KOPT-K1 (cell line): Measurements from ENCODE around the gene CHRNA10.
"Not testable (repeated sequence)": the region's sequence is repeated elsewhere in the genome, so short reads cannot be mapped to it uniquely, and the experiment has no call there.

ENCODE experiments used
- H3K27ac ChIP-seq: fragments of 200-600 bp; sonication (generic); 2 replicates; pipeline ENCODE4 v1.5.1; 2016; ENCODE audit warnings: antibody characterized with exemption, mild to moderate bottlenecking, low read depth, low read length; ENCODE audit not compliant: poor library complexity, severe bottlenecking
- H3K36me3 ChIP-seq: fragments of 200-600 bp; sonication (generic); 2 replicates; pipeline ENCODE4 v1.5.1; 2017; ENCODE audit warnings: antibody characterized with exemption, mild to moderate bottlenecking, low read length, moderate library complexity; ENCODE audit not compliant: insufficient read depth
- H3K9me3 ChIP-seq: fragments of 200-600 bp; sonication (generic); 2 replicates; pipeline ENCODE4 v1.5.1; 2017; ENCODE audit warnings: antibody characterized with exemption, low read length, mild to moderate bottlenecking; ENCODE audit not compliant: insufficient read depth, poor library complexity, severe bottlenecking

Gene CHRNA10

DNA sequence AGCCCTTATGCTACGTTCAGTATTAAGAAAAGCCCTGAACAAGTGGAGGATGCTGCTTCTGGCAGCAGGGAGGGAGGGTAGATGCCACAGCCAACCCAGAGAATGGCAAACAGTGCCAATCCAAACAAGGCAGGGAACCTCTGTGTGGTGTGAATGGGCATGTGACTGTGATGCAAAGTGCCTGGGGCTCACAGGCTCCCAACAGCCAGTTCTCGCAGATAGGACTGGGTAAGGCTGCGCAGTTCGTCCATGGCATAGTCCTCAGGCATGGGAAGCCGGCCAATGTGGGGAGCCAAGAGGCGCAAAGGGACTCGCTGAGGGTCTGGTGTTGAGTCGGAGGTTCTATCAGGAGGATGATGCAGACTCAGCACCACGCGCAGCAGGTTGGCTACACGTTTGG, 4.8 kb upstream of the CHRNA10 start:
- Histone ChIP-seq H3K27ac (no peak overlapping the region), H3K36me3 (peaks cover 100% of the 10 kb centered on the region)

DNA sequence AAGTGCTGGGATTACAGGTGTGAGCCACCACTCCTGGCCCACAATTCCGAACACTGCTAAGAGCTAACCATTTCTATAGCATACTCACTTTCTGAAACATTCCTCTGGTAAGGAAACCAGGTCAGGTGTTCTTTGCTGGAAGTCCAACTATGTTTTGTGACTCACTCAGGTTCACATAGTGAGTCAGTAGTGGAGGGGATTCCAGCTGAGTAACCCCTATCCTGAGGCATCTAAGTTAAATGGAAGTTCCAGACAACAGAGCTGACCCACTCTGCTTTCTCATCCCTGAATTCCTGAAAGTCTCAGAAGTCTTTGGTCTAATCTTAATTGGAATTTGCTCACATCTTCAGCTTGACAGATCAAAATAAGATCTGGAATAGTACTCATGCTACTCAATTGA, 3.0 kb upstream of the CHRNA10 start:
- H3K9me3 ChIP-seq: no peaks in the 10 kb centered on the region
- H3K27ac ChIP-seq: no peak overlapping the region
- H3K36me3 ChIP-seq: peaks cover 100% of the 10 kb centered on the region

More for the DNA sequence above, 4.8 kb upstream of the CHRNA10 start:
- no peaks in the 10 kb centered on the region for H3K9me3 ChIP-seq

- Histone ChIP-seq H3K27ac (no peak overlapping the region), H3K9me3 (no peaks in the 10 kb centered on the region), H3K36me3 (peaks cover 97% of the 10 kb centered on the region)
These were observed 1.4 kb downstream of the CHRNA10 start for GRCh38 chr11:3669742-3670183.

GRCh38 chr11:3669128-3669527, 2.1 kb downstream of the CHRNA10 start:
- Histone ChIP-seq H3K36me3 (peaks cover 97% of the 10 kb centered on the region), H3K27ac (no peak overlapping the region)

GRCh38 chr11:3667149-3668035, 3.8 kb downstream of the CHRNA10 start:
- H3K36me3 ChIP-seq: peaks cover 84% of the 10 kb centered on the region
- H3K9me3 ChIP-seq: no peaks in the 10 kb centered on the region
- no peak overlapping the region for H3K27ac ChIP-seq

More at GRCh38 chr11:3669128-3669527, 2.1 kb downstream of the CHRNA10 start:
- H3K9me3 ChIP-seq: no peaks in the 10 kb centered on the region

DNA sequence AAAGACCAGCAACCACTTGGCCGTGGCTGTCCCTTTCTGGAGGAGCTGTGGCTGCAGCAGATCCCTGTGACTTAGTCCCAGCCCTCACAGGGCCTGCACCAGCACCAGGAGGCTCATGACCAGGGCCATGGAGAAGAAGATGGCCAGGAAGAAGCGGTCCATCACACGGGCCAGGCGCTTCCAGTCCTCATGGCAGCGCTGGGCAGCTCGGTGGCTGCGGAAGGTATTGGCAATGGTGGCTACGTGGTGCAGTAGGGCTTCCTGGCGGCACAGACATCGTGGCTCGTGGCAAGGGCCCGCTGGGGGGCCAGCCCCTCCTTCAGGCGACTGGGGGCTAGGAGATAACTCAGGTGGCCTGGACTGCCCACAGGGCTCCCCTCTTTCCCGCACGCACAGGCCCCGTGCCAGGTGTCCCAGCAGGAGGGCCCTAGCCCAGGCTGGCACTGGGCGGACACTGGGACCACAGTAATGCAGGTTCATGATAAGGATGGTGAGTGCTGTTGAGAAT, 5.1 kb downstream of the CHRNA10 start:
- H3K36me3 ChIP-seq: peaks cover 70% of the 10 kb centered on the region
- H3K9me3 ChIP-seq: no peaks in the 10 kb centered on the region
- no peak overlapping the region for H3K27ac ChIP-seq

DNA sequence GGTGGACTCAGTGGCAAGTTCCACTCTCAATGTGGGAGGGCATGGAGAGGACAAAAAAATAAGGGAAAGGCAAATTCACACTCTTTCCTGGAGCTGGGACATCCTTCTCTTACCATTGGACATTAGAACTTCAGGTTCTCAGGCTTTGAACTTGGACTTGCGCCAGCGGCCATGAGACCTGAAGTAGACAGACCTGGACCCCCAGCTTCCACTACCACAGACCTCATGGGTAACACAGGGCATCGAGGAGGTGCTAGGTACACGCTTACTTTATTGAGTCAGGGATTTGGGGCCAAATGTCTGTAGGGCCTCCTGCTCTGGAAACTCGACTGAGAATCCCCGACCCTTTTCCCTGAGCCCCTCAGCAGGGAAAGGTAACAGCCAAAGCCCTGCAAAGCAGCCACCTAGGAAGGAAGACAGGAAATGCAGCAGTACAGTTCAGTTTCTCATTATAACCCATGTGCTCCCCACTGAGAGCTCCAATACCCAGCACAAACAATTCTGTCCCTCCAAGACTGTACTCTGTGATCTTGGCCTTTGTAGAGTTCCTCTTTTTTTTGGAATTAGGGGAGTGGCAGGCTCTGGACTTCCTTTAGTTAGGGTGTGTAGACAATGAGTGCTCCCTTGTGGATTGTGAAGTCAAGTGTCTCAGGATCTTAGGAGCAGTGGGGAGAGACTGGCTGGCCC, 5.7 kb downstream of the CHRNA10 start:
- H3K27ac ChIP-seq: no peak overlapping the region
- H3K36me3 ChIP-seq: peaks cover 64% of the 10 kb centered on the region
- H3K9me3 ChIP-seq: no peaks in the 10 kb centered on the region

DNA sequence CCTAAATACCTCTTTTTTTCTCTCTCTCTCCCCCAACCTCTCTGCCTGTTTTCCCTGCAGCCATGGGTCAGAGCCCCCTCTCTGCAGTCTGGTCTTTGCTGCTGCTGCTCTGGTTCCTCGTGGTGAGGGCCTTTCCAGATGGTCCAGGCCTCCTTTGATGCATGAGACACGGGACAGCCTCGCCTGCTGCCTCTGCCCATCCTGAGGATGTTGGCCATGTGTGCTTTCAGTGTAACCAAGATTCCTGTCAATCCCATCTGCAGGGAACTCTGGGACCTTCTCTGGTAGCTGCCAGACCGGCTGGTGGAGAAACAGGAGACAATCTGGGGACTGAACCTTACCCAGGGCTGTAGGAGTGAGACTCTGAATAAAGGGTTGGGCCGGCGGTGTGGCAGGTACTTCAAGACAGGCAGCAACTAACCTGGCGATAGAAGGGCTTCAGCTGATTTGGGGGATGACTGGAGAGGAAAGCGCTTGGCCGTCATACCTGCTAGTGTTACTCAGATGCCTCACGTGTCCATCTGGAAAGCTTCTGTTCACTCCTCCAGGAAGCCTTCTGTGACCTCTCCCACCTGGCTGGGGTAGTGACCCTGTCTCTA, 7.1 kb downstream of the CHRNA10 start:
- no peaks in the 10 kb centered on the region for H3K9me3 ChIP-seq
- no peak overlapping the region for H3K27ac ChIP-seq
- H3K36me3 ChIP-seq: peaks cover 51% of the 10 kb centered on the region

DNA sequence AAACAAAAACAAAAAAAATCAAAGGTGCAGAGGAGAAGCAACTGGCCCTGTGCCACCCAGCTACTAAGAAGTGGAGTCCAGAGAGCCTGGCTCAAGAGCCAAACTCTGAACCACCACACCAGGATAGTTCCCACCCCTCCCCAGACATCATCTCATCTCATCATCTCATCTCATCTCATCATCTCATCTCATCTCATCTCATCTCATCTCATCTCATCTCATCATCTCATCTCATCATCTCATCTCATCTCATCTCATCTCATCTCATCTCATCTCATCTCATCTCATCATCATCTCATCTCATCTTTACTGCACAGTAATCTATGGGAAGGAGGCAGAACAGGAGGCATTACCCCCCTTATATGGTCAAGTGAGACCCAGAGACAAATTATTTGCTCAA, 8.3 kb downstream of the CHRNA10 start:
- Histone ChIP-seq H3K36me3 (peaks cover 39% of the 10 kb centered on the region; the same call in 1 of the 2 replicates), H3K27ac (no peak overlapping the region), H3K9me3 (no peaks in the 10 kb centered on the region)

GRCh38 chr11:3660960-3661359, 10.2 kb downstream of the CHRNA10 start:
- Histone ChIP-seq H3K27ac (no peak overlapping the region), H3K36me3 (peaks cover 23% of the 10 kb centered on the region; the same call in 1 of the 2 replicates), H3K9me3 (no peaks in the 10 kb centered on the region)

- Histone ChIP-seq H3K27ac (no peak overlapping the region), H3K36me3 (peaks cover 11% of the 10 kb centered on the region; the same call in 1 of the 2 replicates), H3K9me3 (no peaks in the 10 kb centered on the region)
These were observed 11.3 kb downstream of the CHRNA10 start for GRCh38 chr11:3659595-3660515.

- Histone ChIP-seq H3K27ac (no peak overlapping the region), H3K9me3 (no peaks in the 10 kb centered on the region), H3K36me3 (no peaks in the 10 kb centered on the region)
These were observed 12.9 kb downstream of the CHRNA10 start for GRCh38 chr11:3658252-3658651.

- H3K27ac ChIP-seq, H3K36me3 ChIP-seq, H3K9me3 ChIP-seq: not testable (repeated sequence)
These were observed 13.9 kb downstream of the CHRNA10 start for GRCh38 chr11:3657331-3657730.

- H3K27ac ChIP-seq: no peak overlapping the region
- H3K36me3 ChIP-seq: no peaks in the 10 kb centered on the region
- H3K9me3 ChIP-seq: no peaks in the 10 kb centered on the region
These were observed 15.6 kb downstream of the CHRNA10 start for GRCh38 chr11:3655547-3655946.
